Measurements from ENCODE around the gene EXOC2. TPM values are rescaled to one million over a fixed set of nuclear protein-coding genes. Genes with fewer than 3 reads are reported as not detected.

Gene EXOC2
- total and polyA plus RNA-seq, 2 experiments from 2014 or later, result 28.9 to 29.2 TPM

DNA sequence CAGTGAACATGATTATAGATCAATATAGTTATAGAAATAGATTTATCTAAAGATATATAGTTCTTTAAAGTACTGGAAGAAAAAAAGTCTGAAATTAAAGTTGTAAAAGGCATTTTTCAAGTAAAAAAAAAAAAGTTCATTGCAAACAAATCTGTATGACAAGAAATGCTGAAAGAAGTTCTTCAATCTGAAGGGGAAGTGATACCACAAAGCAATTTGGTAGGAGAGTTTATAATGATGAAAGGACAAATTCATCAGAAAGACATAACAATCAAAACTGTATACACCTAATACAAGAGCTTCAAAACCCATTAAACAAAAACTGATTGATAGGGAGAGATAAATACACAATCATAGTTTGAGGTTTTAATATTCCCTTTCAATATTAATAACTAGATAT, 50.1 kb downstream of the EXOC2 start:
- H3K36me3 ChIP-seq, result no peaks in the 10 kb centered on the region
- H3K4me3 ChIP-seq, result no peak overlapping the region
- no peaks in the 10 kb centered on the region for H3K27me3 ChIP-seq
- H3K27ac ChIP-seq, result no peak overlapping the region
- no peak for DNase-seq (ENCODE audit: low read depth in 1 of 2, low spot score in 1 of 2)
- TF ChIP-seq, protein P1, sequence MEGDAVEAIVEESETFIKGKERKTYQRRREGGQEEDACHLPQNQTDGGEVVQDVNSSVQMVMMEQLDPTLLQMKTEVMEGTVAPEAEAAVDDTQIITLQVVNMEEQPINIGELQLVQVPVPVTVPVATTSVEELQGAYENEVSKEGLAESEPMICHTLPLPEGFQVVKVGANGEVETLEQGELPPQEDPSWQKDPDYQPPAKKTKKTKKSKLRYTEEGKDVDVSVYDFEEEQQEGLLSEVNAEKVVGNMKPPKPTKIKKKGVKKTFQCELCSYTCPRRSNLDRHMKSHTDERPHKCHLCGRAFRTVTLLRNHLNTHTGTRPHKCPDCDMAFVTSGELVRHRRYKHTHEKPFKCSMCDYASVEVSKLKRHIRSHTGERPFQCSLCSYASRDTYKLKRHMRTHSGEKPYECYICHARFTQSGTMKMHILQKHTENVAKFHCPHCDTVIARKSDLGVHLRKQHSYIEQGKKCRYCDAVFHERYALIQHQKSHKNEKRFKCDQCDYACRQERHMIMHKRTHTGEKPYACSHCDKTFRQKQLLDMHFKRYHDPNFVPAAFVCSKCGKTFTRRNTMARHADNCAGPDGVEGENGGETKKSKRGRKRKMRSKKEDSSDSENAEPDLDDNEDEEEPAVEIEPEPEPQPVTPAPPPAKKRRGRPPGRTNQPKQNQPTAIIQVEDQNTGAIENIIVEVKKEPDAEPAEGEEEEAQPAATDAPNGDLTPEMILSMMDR (IDR thresholded peaks at IDR 0.05; ENCODE audit: low read depth, low read length), result no peak
- H3K9me3 ChIP-seq (ENCODE audit: low read depth), result no peaks in the 10 kb centered on the region
- no peaks in the 10 kb centered on the region for H3K4me1 ChIP-seq (ENCODE audit: low read depth)

DNA sequence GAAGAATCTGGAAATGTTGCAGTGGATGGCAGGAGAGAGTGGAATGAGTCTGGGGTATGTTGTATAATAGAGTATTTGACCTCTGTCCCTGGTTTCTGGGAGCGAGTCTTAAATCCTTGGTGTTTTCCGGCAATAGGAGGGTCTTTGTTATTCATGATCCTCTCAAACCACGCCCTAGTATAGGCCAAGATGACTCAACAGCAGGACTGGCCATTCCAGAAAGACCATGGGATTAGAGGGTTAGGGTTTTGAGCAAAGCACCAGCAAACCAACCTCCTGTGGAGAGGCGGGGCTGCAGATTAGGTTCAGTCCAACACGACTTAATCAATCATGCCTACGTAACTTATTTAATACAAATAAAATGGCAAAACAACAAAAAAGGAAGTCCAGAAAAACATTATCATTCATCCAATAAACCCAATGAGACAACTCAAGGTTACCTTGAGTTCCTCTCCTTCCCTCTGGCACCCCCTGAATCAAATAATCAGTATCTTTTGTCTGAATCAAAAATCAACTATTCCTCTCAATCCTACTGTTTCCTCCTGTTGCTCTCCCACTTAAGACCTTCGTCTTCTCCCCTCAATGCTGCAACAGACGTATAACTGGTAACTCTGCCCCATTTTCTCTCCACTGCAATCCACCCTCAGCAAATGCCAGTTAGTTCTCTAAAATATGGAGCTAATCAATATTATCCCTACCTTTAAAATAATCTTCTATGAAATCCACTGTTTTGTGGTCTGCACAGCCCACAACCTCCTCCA, 51.5 kb downstream of the EXOC2 start:
- TF ChIP-seq, protein P1 (IDR thresholded peaks at IDR 0.05; ENCODE audit: low read depth, low read length), result no peak
- no peak for DNase-seq (ENCODE audit: low read depth in 1 of 2, low spot score in 1 of 2)
- Histone ChIP-seq H3K27ac (no peak overlapping the region), H3K9me3 (ENCODE audit: low read depth) (no peaks in the 10 kb centered on the region), H3K4me1 (ENCODE audit: low read depth) (no peaks in the 10 kb centered on the region), H3K27me3 (no peaks in the 10 kb centered on the region), H3K36me3 (no peaks in the 10 kb centered on the region), H3K4me3 (no peak overlapping the region)

DNA sequence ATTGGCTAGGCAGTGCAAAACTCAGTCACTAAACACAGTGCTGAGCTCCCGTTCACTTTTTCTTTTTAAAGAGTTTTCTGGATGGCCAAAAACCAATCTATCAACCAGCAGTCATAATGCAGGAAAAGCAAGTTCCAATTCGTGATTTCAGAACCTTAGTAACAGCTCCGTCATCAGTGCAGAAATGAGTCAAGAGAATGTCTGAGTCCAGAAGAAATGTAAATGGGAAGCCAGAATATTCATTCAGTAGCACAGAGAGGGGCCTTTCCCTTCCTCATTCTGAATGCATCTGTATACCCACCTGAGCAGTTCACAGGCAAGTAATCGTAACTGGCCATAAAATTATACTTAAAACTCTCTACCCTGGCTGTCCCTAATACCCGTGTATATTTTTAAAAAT, 56.5 kb downstream of the EXOC2 start:
- TF ChIP-seq, protein P1 (IDR thresholded peaks at IDR 0.05; ENCODE audit: low read depth, low read length), result no peak
- H3K36me3 ChIP-seq, result no peaks in the 10 kb centered on the region
- H3K4me3 ChIP-seq, result no peak overlapping the region
- H3K27me3 ChIP-seq, result no peaks in the 10 kb centered on the region
- H3K27ac ChIP-seq, result no peak overlapping the region
- DNase-seq (ENCODE audit: low read depth in 1 of 2, low spot score in 1 of 2), result no peak
- no peaks in the 10 kb centered on the region for H3K4me1 ChIP-seq (ENCODE audit: low read depth)
- H3K9me3 ChIP-seq (ENCODE audit: low read depth), result no peaks in the 10 kb centered on the region

DNA sequence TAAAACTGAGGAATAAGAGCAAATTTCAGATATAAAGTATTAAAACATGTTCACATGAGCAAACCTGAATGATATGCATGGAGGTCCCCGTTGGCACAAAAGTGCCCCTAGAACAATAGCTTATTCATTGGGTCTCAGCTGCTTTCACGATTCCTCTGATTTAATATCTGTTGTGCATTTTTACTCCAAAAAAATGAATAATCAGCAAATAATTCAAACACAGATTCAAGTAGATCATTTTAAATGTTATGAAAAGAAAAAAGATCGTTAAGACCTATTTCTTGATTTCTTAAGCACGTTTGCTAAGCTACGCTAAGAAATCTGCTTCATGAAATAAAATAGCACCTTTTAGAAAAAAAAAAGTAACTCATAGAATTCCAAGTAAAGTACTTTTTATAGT, 57.7 kb downstream of the EXOC2 start:
- no peak for DNase-seq (ENCODE audit: low read depth in 1 of 2, low spot score in 1 of 2)
- no peaks in the 10 kb centered on the region for H3K36me3 ChIP-seq

DNA sequence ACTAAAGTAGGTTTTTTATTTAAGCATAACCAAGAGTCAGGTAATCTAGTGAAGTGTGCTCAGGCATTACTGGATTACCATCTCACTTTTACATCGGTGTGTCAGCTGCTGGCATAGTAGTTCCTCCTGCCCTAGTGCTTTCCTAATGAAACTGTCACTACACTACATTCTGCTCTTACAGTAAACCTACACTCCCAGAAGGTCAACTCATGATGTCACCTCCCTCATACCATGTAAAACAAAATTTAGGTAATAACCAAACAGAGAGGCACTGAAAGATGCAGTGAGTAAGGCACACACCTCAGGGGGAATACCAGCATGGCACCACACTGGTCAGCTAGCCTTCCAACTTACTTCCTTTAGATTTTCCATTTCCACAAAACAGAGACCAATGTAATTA, 59.3 kb downstream of the EXOC2 start:
- Histone ChIP-seq H3K27me3 (no peaks in the 10 kb centered on the region), H3K27ac (no peak overlapping the region), H3K9me3 (ENCODE audit: low read depth) (no peaks in the 10 kb centered on the region), H3K4me3 (no peak overlapping the region), H3K4me1 (ENCODE audit: low read depth) (no peaks in the 10 kb centered on the region), H3K36me3 (no peaks in the 10 kb centered on the region)
- no peak for DNase-seq (ENCODE audit: low read depth in 1 of 2, low spot score in 1 of 2)
- TF ChIP-seq, protein P1 (IDR thresholded peaks at IDR 0.05; ENCODE audit: low read depth, low read length), result no peak

More for the DNA sequence above, 57.7 kb downstream of the EXOC2 start:
- Histone ChIP-seq H3K9me3 (ENCODE audit: low read depth) (no peaks in the 10 kb centered on the region), H3K4me1 (ENCODE audit: low read depth) (no peaks in the 10 kb centered on the region), H3K4me3 (no peak overlapping the region), H3K27me3 (no peaks in the 10 kb centered on the region), H3K27ac (no peak overlapping the region)
- TF ChIP-seq, protein P1 (IDR thresholded peaks at IDR 0.05; ENCODE audit: low read depth, low read length), result no peak
